ENCODE measurements around the gene PLN. TPM values are rescaled to one million over a fixed set of nuclear protein-coding genes. Genes with fewer than 3 reads are reported as not detected.

Gene PLN
- total RNA-seq, 1 experiment from 2014 or later: not detected

- Histone ChIP-seq H3K36me3 (ENCODE audit: insufficient read depth, low read length) (no peaks in the 10 kb centered on the region; the same call in 1 of the 2 replicates), H4K20me1 (ENCODE audit: insufficient read depth, low read depth, low read length) (no peaks in the 10 kb centered on the region), H2AFZ (ENCODE audit: low read length) (no peak overlapping the region), H3K9me3 (ENCODE audit: low read length) (peaks cover 28% of the 10 kb centered on the region), H3K27me3 (ENCODE audit: low read length) (no peaks in the 10 kb centered on the region), H3K27ac (ENCODE audit: low read length) (no peak overlapping the region), H3K4me1 (ENCODE audit: low read length) (no peaks in the 10 kb centered on the region), H3K4me2 (ENCODE audit: low read depth, low read length, poor library complexity, severe bottlenecking) (no peak overlapping the region), H3K79me2 (ENCODE audit: low read length) (no peaks in the 10 kb centered on the region), H3K9me2 (replicated peaks; ENCODE audit: insufficient read depth, low read length) (no peaks in the 10 kb centered on the region), H3K4me3 (ENCODE audit: low read length) (no peak overlapping the region), H3K9ac (ENCODE audit: low read length) (no peak overlapping the region)
- no peak for DNase-seq
Observed at GRCh38 chr6:118577972-118578371, 29.9 kb downstream of the PLN start.

- Histone ChIP-seq H3K9ac (ENCODE audit: low read length) (no peak overlapping the region), H3K27ac (ENCODE audit: low read length) (no peak overlapping the region), H3K4me2 (ENCODE audit: low read depth, low read length, poor library complexity, severe bottlenecking) (no peak overlapping the region), H3K9me3 (ENCODE audit: low read length) (peaks cover 28% of the 10 kb centered on the region), H3K36me3 (ENCODE audit: insufficient read depth, low read length) (no peaks in the 10 kb centered on the region; the same call in 1 of the 2 replicates), H3K4me1 (ENCODE audit: low read length) (no peaks in the 10 kb centered on the region), H2AFZ (ENCODE audit: low read length) (no peak overlapping the region), H3K9me2 (replicated peaks; ENCODE audit: insufficient read depth, low read length) (no peaks in the 10 kb centered on the region), H3K4me3 (ENCODE audit: low read length) (no peak overlapping the region), H3K79me2 (ENCODE audit: low read length) (no peaks in the 10 kb centered on the region), H4K20me1 (ENCODE audit: insufficient read depth, low read depth, low read length) (0 out of 2 replicates have a peak, but pooled peaks cover 4% of the 10 kb centered on the region), H3K27me3 (ENCODE audit: low read length) (no peaks in the 10 kb centered on the region)
- DNase-seq: no peak
Observed at GRCh38 chr6:118578617-118579016, 30.5 kb downstream of the PLN start.

- H3K36me3 ChIP-seq (ENCODE audit: insufficient read depth, low read length): no peaks in the 10 kb centered on the region
- no peaks in the 10 kb centered on the region for H3K4me1 ChIP-seq (ENCODE audit: low read length)
- peaks cover 17% of the 10 kb centered on the region for H3K9me3 ChIP-seq (ENCODE audit: low read length)
- no peaks in the 10 kb centered on the region for H3K9me2 ChIP-seq (replicated peaks; ENCODE audit: insufficient read depth, low read length)
- peaks cover 4% of the 10 kb centered on the region; the same call in 1 of the 2 replicates for H4K20me1 ChIP-seq (ENCODE audit: insufficient read depth, low read depth, low read length)
- no peak overlapping the region for H3K4me3 ChIP-seq (ENCODE audit: low read length)
- H3K79me2 ChIP-seq (ENCODE audit: low read length): no peaks in the 10 kb centered on the region
- H3K9ac ChIP-seq (ENCODE audit: low read length): no peak overlapping the region
- H3K27ac ChIP-seq (ENCODE audit: low read length): no peak overlapping the region
- no peaks in the 10 kb centered on the region for H3K27me3 ChIP-seq (ENCODE audit: low read length)
- DNase-seq: no peak
- H2AFZ ChIP-seq (ENCODE audit: low read length): no peak overlapping the region
- no peak overlapping the region for H3K4me2 ChIP-seq (ENCODE audit: low read depth, low read length, poor library complexity, severe bottlenecking)
Observed at GRCh38 chr6:118579786-118580185, 31.7 kb downstream of the PLN start.

- peak; percentile 86 for DNase-seq
- H3K27ac ChIP-seq (ENCODE audit: low read length): no peak overlapping the region
- no peaks in the 10 kb centered on the region for H3K79me2 ChIP-seq (ENCODE audit: low read length)
- H3K36me3 ChIP-seq (ENCODE audit: insufficient read depth, low read length): no peaks in the 10 kb centered on the region
- no peaks in the 10 kb centered on the region for H3K27me3 ChIP-seq (ENCODE audit: low read length)
- H3K4me1 ChIP-seq (ENCODE audit: low read length): no peaks in the 10 kb centered on the region
- H3K4me2 ChIP-seq (ENCODE audit: low read depth, low read length, poor library complexity, severe bottlenecking): no peak overlapping the region
- H3K9me2 ChIP-seq (replicated peaks; ENCODE audit: insufficient read depth, low read length): no peaks in the 10 kb centered on the region
- H2AFZ ChIP-seq (ENCODE audit: low read length): no peak overlapping the region
- no peak overlapping the region for H3K4me3 ChIP-seq (ENCODE audit: low read length)
- no peak overlapping the region for H3K9ac ChIP-seq (ENCODE audit: low read length)
- H3K9me3 ChIP-seq (ENCODE audit: low read length): peaks cover 10% of the 10 kb centered on the region
- H4K20me1 ChIP-seq (ENCODE audit: insufficient read depth, low read depth, low read length): peaks cover 8% of the 10 kb centered on the region
Observed at GRCh38 chr6:118580585-118581419, 32.7 kb downstream of the PLN start.

- H2AFZ ChIP-seq (ENCODE audit: low read length): no peak overlapping the region
- H3K9me2 ChIP-seq (replicated peaks; ENCODE audit: insufficient read depth, low read length): no peaks in the 10 kb centered on the region
Observed at GRCh38 chr6:118581489-118581959, 33.4 kb downstream of the PLN start.

GRCh38 chr6:118584911-118585310 is 36.8 kb downstream of the PLN start:
- Histone ChIP-seq H3K79me2 (ENCODE audit: low read length) (no peaks in the 10 kb centered on the region), H3K4me2 (ENCODE audit: low read depth, low read length, poor library complexity, severe bottlenecking) (no peak overlapping the region), H3K9ac (ENCODE audit: low read length) (no peak overlapping the region), H3K36me3 (ENCODE audit: insufficient read depth, low read length) (no peaks in the 10 kb centered on the region), H3K9me2 (replicated peaks; ENCODE audit: insufficient read depth, low read length) (no peaks in the 10 kb centered on the region), H3K4me3 (ENCODE audit: low read length) (no peak overlapping the region), H4K20me1 (ENCODE audit: insufficient read depth, low read depth, low read length) (peaks cover 8% of the 10 kb centered on the region), H3K27ac (ENCODE audit: low read length) (no peak overlapping the region), H2AFZ (ENCODE audit: low read length) (no peak overlapping the region), H3K4me1 (ENCODE audit: low read length) (no peaks in the 10 kb centered on the region), H3K9me3 (ENCODE audit: low read length) (peaks cover 3% of the 10 kb centered on the region; the same call in 1 of the 2 replicates), H3K27me3 (ENCODE audit: low read length) (no peaks in the 10 kb centered on the region)
- no peak for DNase-seq

More at GRCh38 chr6:118581489-118581959, 33.4 kb downstream of the PLN start:
- Histone ChIP-seq H3K9ac (ENCODE audit: low read length) (no peak overlapping the region), H3K27me3 (ENCODE audit: low read length) (no peaks in the 10 kb centered on the region), H3K4me1 (ENCODE audit: low read length) (no peaks in the 10 kb centered on the region), H3K9me3 (ENCODE audit: low read length) (peaks cover 8% of the 10 kb centered on the region; the same call in 1 of the 2 replicates), H3K4me2 (ENCODE audit: low read depth, low read length, poor library complexity, severe bottlenecking) (no peak overlapping the region), H3K4me3 (ENCODE audit: low read length) (no peak overlapping the region), H3K79me2 (ENCODE audit: low read length) (no peaks in the 10 kb centered on the region), H3K27ac (ENCODE audit: low read length) (no peak overlapping the region), H4K20me1 (ENCODE audit: insufficient read depth, low read depth, low read length) (peaks cover 8% of the 10 kb centered on the region), H3K36me3 (ENCODE audit: insufficient read depth, low read length) (no peaks in the 10 kb centered on the region)
- no peak for DNase-seq

- Histone ChIP-seq H3K36me3 (ENCODE audit: insufficient read depth, low read length) (no peaks in the 10 kb centered on the region), H3K9me2 (replicated peaks; ENCODE audit: insufficient read depth, low read length) (no peaks in the 10 kb centered on the region), H3K4me1 (ENCODE audit: low read length) (peaks cover 5% of the 10 kb centered on the region), H2AFZ (ENCODE audit: low read length) (no peak overlapping the region), H4K20me1 (ENCODE audit: insufficient read depth, low read depth, low read length) (peaks cover 8% of the 10 kb centered on the region), H3K9me3 (ENCODE audit: low read length) (peaks cover 3% of the 10 kb centered on the region; the same call in 1 of the 2 replicates), H3K9ac (ENCODE audit: low read length) (no peak overlapping the region), H3K4me3 (ENCODE audit: low read length) (no peak overlapping the region), H3K27ac (ENCODE audit: low read length) (no peak overlapping the region), H3K4me2 (ENCODE audit: low read depth, low read length, poor library complexity, severe bottlenecking) (no peak overlapping the region), H3K79me2 (ENCODE audit: low read length) (no peaks in the 10 kb centered on the region), H3K27me3 (ENCODE audit: low read length) (no peaks in the 10 kb centered on the region)
- no peak for DNase-seq
Observed at GRCh38 chr6:118586746-118587485, 38.8 kb downstream of the PLN start.

- H3K9me2 ChIP-seq (replicated peaks; ENCODE audit: insufficient read depth, low read length): no peaks in the 10 kb centered on the region
Observed at GRCh38 chr6:118588626-118589025, 40.5 kb downstream of the PLN start.

More at GRCh38 chr6:118588626-118589025, 40.5 kb downstream of the PLN start:
- Histone ChIP-seq H3K9me3 (ENCODE audit: low read length) (peaks cover 3% of the 10 kb centered on the region; the same call in 1 of the 2 replicates), H3K4me3 (ENCODE audit: low read length) (no peak overlapping the region), H4K20me1 (ENCODE audit: insufficient read depth, low read depth, low read length) (peaks cover 5% of the 10 kb centered on the region), H3K27me3 (ENCODE audit: low read length) (no peaks in the 10 kb centered on the region), H3K9ac (ENCODE audit: low read length) (no peak overlapping the region), H2AFZ (ENCODE audit: low read length) (no peak overlapping the region), H3K36me3 (ENCODE audit: insufficient read depth, low read length) (no peaks in the 10 kb centered on the region), H3K4me1 (ENCODE audit: low read length) (peaks cover 7% of the 10 kb centered on the region), H3K4me2 (ENCODE audit: low read depth, low read length, poor library complexity, severe bottlenecking) (no peak overlapping the region), H3K27ac (ENCODE audit: low read length) (no peak overlapping the region), H3K79me2 (ENCODE audit: low read length) (no peaks in the 10 kb centered on the region)
- DNase-seq: no peak

Data from Karpas-422 (cell line).